HG03439 (cell line): Measurements from ENCODE around the gene TBC1D7.
"Not testable (repeated sequence)": the region's sequence is repeated elsewhere in the genome, so short reads cannot be mapped to it uniquely, and the experiment has no call there.

Experiments used
- ATAC-seq: cut with Tn5 transposase; IDR thresholded peaks from one replicate; pipeline ENCODE4 v1.9.1; 2021; ENCODE audit warnings: mild to moderate bottlenecking, moderate library complexity; ENCODE audit not compliant: unreplicated experiment

Gene TBC1D7

GRCh38 chr6:13326031-13326586 lies 2.2 kb downstream of the TBC1D7 start:
- ATAC-seq, result not testable (repeated sequence)

GRCh38 chr6:13319891-13320564 lies 8.3 kb downstream of the TBC1D7 start:
- no peak for ATAC-seq

DNA sequence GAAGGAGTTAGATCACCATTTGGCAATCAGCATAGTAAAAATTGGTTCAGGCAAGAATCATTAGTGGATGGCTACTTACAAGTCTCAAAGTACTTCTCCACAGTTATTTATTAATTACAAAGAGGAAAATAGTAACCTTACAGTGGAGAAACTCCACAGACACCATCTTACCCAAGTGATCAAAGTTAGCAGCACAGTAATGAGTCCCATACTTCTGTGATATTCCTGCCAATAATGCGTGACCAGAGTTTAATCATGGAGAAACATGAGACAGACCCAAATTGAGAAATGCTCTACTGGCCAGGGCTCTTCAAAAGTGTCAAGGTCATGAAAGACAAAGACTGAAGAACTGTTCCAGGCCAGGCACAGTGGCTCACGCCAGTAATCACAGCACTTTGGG lies 9.5 kb downstream of the TBC1D7 start:
- ATAC-seq, result no peak

DNA sequence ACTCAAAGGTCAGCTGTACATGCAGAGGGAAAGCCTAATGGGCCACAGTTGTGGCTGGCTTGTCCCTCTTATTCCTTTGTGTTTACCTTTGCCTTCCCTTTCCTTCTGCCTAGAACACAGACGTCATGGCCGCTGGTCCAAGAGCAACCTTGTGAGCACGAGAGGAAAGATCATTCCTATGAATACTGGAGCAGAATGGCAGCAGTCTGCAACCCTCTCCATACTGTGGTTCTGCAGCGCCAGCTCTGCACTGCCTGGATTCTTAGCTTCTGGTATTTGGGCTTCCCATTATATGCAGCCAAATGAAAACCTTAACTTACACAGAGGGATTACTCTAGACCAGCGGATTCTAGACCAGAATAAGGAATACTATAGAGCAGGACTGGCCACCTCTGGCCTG lies 12.4 kb downstream of the TBC1D7 start:
- ATAC-seq, result no peak

- no peak for ATAC-seq
These were observed 13.5 kb downstream of the TBC1D7 start for GRCh38 chr6:13314806-13315205.

DNA sequence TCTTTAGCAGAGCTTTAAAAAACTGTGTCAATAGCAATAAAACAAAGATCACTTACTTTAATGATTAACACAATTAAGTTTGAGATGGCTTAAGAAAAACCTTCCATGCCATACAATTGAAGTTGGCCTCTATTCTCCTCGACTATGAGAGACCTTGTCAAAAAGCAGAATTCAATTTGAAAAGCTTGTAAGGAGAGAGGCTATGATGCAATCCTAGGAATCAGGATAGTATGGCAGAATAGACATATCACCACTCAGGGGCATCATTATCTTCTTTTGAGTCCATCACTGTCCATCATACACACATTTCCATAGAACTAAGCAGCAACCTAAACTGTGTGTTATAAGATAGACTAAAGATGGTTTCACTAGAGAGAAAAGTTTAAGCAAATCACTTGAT lies 17.2 kb downstream of the TBC1D7 start:
- ATAC-seq, result no peak

DNA sequence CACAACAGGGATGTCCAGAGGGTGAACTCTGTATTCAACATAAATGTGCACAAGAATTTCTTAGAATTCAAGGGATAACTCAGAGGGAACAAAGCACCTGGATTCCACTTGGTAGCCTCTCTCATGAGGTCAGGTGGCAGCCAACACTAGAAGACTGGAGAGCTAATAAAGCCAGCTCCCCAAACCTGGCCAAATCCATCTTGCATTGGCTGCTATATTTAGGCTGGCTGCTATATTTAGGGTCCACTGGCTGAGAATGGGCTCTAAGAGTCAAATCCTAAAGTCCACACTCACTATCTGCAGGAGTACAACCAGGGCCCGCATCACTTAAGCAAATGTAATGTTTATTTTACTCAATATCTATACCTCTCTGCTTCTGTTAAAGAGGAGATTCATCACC lies 20.0 kb downstream of the TBC1D7 start:
- ATAC-seq, result no peak

- ATAC-seq, result no peak
These were observed 20.8 kb downstream of the TBC1D7 start for GRCh38 chr6:13307508-13307995.

GRCh38 chr6:13305791-13306190 lies 22.5 kb downstream of the TBC1D7 start:
- no peak for ATAC-seq

DNA sequence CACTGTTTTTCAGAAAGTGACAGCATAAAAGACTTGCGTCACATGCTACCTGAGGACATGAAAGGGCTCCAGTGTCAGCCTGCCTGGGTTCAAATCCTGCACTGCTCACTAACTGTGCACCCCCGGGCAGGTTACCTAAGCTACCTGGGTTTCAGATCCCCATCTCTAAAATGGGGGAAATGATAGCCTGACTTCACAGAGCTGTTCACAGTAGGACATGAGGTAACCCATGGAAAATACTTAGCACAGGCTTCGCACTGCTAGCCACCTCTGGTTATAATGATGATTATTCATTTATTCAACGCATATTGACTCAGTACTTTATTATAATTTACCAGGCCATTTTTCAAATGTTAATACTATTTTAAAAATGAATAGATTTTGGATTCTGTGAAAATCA lies 23.0 kb downstream of the TBC1D7 start:
- ATAC-seq, result no peak

- peak; percentile 38 for ATAC-seq
These were observed 23.6 kb downstream of the TBC1D7 start for GRCh38 chr6:13304580-13305260.

- no peak for ATAC-seq
These were observed 24.2 kb downstream of the TBC1D7 start for GRCh38 chr6:13304101-13304500.

DNA sequence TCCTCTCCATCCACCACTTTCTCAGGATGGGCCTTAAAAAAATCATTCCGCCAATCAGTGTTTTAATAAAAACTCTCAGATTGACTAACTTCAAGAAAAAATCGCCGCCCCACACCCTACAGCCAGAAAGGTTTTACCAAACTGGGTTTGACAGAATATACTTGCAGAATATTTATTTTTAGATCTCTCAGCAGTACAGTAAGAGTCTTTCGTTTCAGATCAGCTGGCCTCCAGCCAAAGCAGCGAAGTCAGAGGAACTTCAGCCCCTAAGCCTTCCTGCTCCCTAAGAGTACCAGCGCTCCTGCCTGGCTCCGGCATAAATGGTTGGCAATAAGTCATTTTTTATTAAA lies 24.7 kb downstream of the TBC1D7 start:
- peak; percentile 41 for ATAC-seq

DNA sequence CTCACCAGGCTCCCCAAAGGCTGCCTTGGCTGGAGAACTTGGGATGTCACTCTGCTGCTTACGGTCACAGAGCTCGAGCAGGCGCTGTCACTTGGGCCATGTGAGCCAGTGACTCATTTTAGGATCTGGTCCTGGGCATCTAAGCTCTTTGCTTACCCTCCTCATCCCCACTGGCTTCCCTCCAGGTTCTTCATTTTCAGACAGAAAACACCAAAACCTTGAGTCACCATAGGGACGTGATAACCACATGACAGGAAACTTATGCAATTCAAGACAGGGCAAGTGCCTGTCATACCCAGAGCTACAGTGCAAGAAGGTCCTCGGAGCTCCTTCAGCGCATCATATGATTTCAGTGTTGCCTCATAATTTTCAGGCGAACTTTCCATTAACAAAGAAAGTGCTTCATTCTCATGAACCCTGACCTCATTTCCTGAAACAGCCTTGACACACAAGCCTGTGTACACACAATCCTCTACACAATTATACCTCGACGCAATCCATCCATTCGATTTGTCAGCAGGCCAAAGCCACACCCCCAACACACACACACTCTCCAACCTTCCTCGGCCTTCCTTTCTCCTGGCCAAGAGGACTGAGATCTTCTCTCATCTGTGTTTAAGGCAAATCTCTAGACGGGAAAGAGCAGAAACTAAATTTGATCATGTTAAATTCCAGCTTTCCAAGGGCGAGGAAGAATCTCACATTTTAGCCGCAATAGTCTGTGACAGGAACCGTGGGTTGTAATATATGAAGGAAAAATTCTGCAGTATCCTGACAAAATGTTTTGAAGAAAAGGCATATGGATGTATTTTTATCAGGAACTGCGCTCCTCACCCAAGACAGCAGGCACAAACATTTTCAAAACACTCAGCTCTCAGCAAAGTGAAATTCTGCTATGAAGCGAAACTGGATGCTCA lies 25.3 kb downstream of the TBC1D7 start:
- ATAC-seq, result peak; percentile 69

- ATAC-seq, result no peak
These were observed 26.0 kb downstream of the TBC1D7 start for GRCh38 chr6:13302291-13302690.

GRCh38 chr6:13300643-13301590 lies 27.4 kb downstream of the TBC1D7 start:
- no peak for ATAC-seq

DNA sequence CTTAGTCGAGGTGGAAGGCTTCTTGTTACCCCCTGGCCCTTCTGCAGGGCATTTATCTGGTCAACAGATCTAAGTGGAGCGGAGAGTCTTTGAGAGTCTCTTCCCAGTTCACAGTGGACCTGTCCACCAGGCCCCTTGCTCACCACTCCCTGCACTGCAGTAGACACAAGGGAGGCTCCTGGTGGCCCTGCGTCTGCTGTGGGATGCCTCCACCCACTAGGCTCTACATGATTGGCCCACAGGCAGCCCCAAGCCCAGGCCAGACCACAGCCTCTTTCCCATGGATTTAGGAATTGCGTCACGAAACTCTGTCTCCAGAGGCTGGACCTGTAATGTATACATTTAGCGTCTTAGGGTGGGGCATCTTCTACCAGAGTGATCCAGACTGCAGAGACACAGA lies 28.4 kb downstream of the TBC1D7 start:
- no peak for ATAC-seq

DNA sequence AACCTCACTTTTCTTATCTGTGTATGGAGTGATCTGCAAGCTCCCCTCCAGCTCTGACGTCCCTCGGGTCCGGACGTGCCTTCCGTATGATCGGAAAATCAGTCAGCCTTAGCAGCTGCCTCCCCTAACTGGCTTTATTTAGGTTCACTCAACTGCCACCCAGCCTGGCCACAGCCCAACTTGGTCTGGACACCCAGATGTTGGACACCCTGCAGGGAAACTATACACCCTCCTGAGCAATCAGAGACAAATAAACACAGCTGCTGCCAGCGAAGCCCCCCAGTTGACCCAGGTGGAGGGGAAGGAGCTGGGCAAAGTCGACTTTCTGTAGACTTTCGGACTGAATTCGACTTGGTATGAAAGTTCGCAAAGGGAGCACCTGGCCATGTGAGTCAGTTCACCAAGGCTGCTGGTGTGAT lies 28.9 kb downstream of the TBC1D7 start:
- ATAC-seq, result no peak

DNA sequence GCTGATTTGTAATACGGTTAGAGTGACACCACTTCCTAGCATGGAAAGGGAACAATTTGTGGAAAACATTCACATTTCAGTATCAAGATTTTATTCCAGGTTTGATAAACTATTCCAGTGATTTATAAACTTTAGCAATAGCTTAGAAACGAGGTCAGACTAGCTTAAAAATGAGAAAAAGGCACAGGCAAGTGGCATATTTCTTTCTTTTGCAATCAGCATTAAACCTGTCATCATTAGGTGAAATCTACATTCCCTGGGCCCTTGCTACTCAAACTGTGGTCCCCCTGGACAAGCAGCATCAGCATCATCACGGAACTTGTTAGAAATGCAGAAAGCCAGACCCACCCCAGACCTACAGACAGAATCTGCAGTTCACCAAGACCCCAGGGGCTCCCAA lies 29.9 kb downstream of the TBC1D7 start:
- ATAC-seq, result no peak

GRCh38 chr6:13297391-13297790 lies 30.9 kb downstream of the TBC1D7 start:
- ATAC-seq, result no peak
